Body of pancreas (tissue), 4 donors: Measurements from ENCODE around the gene ZC3H7B.

Source experiments
- CTCF ChIP-seq, 7 experiments: fragments of 450-650 bp in 4 of 7; fragments of 200-600 bp in 3 of 7; sonication (generic) in 3 of 7; IDR thresholded peaks; one replicate each; pipeline ENCODE4 v1.5.1; 2016 to 2019; ENCODE audit warnings: antibody characterized with exemption in 7 of 7
- POLR2A ChIP-seq, 3 donors: fragments of 450-650 bp; IDR thresholded peaks; one replicate each; pipeline ENCODE4 v1.6.1; 2016; ENCODE audit warnings: antibody characterized with exemption in 3 of 3, mild to moderate bottlenecking in 2 of 3

GRCh38 chr22:41362615-41363014 is 61.3 kb downstream of the ZC3H7B start:
- no peak for TF ChIP-seq CTCF (IDR thresholded peaks at IDR 0.05)
- TF ChIP-seq POLR2A (IDR thresholded peaks at IDR 0.05), result no peak
